ENCODE data around the gene PDPN.

PDPN gene

DNA sequence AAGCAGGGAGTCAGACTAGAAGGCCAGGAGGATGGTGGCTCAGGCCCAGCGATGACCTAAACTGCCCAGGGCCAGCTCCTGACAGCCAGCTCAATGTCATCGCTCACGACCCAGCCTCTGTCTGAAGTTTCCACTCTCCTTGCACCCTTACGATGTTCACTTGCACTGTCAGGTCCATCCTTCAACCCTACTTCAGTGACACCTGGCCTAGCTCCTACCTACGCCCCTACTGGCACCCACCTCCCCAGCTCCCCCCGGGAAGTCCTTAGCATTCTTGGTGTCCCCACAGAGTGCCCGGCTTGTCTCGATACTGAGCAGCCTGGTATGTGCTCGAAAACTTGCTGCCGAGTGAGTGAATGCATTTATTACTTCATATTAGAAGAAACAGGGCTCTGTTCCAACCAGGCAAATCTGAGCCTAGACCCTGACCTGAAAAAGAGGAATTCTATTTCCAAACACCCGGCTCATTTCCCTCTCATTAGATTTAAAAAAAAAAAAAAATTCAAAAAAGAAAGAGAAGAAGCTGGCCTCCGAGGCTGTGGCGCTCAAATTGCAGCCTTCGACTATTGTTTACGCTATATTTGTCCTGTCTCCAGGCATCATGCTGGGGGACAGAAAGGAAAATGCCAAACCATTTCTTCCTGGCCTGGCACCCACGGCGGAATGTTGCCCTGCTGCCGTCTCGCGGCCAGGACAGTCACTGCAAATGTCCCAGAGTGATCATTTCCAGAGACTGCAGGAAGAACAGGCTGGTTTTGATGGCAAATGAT is 40.0 kb upstream of the PDPN start:
- DNase-seq (ENCODE audit: low read depth): peak; percentile 46
- TF ChIP-seq, protein P1, sequence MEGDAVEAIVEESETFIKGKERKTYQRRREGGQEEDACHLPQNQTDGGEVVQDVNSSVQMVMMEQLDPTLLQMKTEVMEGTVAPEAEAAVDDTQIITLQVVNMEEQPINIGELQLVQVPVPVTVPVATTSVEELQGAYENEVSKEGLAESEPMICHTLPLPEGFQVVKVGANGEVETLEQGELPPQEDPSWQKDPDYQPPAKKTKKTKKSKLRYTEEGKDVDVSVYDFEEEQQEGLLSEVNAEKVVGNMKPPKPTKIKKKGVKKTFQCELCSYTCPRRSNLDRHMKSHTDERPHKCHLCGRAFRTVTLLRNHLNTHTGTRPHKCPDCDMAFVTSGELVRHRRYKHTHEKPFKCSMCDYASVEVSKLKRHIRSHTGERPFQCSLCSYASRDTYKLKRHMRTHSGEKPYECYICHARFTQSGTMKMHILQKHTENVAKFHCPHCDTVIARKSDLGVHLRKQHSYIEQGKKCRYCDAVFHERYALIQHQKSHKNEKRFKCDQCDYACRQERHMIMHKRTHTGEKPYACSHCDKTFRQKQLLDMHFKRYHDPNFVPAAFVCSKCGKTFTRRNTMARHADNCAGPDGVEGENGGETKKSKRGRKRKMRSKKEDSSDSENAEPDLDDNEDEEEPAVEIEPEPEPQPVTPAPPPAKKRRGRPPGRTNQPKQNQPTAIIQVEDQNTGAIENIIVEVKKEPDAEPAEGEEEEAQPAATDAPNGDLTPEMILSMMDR (conservative IDR thresholded peaks at IDR 0.05; ENCODE audit: low read depth, low read length): peak; percentile 67
- H3K4me3 ChIP-seq (ENCODE audit: low read depth, low read length): no peak overlapping the region

GRCh38 chr1:13544221-13544556 is 39.4 kb upstream of the PDPN start:
- no peak overlapping the region for H3K4me3 ChIP-seq (ENCODE audit: low read depth, low read length)
- TF ChIP-seq, protein P1 (conservative IDR thresholded peaks at IDR 0.05; ENCODE audit: low read depth, low read length): no peak
- DNase-seq (ENCODE audit: low read depth): no peak

GRCh38 chr1:13546791-13547190 is 36.8 kb upstream of the PDPN start:
- H3K4me3 ChIP-seq (ENCODE audit: low read depth, low read length): no peak overlapping the region
- TF ChIP-seq, protein P1 (conservative IDR thresholded peaks at IDR 0.05; ENCODE audit: low read depth, low read length): no peak
- DNase-seq (ENCODE audit: low read depth): no peak

GRCh38 chr1:13548281-13548680 is 35.4 kb upstream of the PDPN start:
- TF ChIP-seq, protein P1 (conservative IDR thresholded peaks at IDR 0.05; ENCODE audit: low read depth, low read length): no peak
- no peak for DNase-seq (ENCODE audit: low read depth)
- H3K4me3 ChIP-seq (ENCODE audit: low read depth, low read length): no peak overlapping the region

GRCh38 chr1:13549021-13549420 is 34.6 kb upstream of the PDPN start:
- TF ChIP-seq, protein P1 (conservative IDR thresholded peaks at IDR 0.05; ENCODE audit: low read depth, low read length): no peak
- H3K4me3 ChIP-seq (ENCODE audit: low read depth, low read length): no peak overlapping the region
- no peak for DNase-seq (ENCODE audit: low read depth)

DNA sequence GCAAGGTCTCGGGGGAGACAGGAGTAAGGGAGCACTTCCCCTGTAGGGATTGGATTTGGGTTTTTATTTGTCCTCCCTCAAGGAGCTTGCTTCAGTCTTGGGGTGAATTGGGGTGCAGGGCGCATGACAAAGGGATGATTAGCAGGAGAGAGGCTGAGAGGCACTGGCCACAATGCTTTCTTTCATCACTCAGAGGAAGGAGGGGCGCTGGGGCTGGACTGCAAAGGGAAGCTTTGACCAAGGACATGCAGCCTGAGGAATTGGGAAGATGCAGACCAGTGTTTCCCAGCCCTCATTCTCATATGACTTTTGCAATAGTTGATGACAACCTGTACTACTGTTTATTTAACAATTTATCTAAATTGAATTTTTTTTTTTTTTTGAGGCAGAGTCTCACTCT is 34.1 kb upstream of the PDPN start:
- no peak overlapping the region for H3K4me3 ChIP-seq (ENCODE audit: low read depth, low read length)
- DNase-seq (ENCODE audit: low read depth): no peak
- TF ChIP-seq, protein P1 (conservative IDR thresholded peaks at IDR 0.05; ENCODE audit: low read depth, low read length): no peak

DNA sequence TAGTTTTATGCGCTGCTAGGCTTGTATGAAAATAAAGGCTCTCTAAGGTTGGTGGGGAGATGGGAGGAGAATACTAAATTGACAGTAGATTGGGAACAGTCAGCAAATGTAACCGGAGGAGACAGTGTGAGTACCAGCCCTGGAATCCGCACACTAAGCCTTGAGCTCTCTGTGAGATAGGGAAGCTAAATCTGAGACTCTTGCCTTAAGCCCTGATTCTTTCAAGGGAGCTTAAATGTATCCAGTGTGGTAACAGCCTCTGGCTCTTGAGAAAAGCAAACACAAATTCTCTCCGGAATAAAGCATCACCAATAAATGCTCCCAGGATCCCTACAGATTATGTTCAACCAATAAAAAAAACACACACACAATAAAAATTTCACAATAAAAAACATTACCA is 33.0 kb upstream of the PDPN start:
- peak; percentile 13 for DNase-seq (ENCODE audit: low read depth)
- TF ChIP-seq, protein P1 (conservative IDR thresholded peaks at IDR 0.05; ENCODE audit: low read depth, low read length): no peak
- no peak overlapping the region for H3K4me3 ChIP-seq (ENCODE audit: low read depth, low read length)

Data from choroid plexus epithelial cell (primary cell).